Fibroblast of skin of back (primary cell): ENCODE measurements around the gene HSD17B2. TPM values are rescaled to one million over a fixed set of nuclear protein-coding genes. Genes with fewer than 3 reads are reported as not detected.
"Not testable (repeated sequence)": the region's sequence is repeated elsewhere in the genome, so short reads cannot be mapped to it uniquely, and the experiment has no call there.

Source experiments
- DNase-seq: peaks from one replicate; pipeline ENCODE4 v3.0.0-alpha.2; 2013
- polyA plus RNA-seq, 2 experiments: library from polyadenylated mRNA; unstranded; fragments of 120-200 nt; gene quantifications; one replicate each; pipeline ENCODE4 v1.2.1, GENCODE V29; 2013; ENCODE audit not compliant: insufficient read length in 2 of 2

HSD17B2 gene
- polyA plus RNA-seq (2013, experiment 1 of 2; ENCODE audit: insufficient read length), result not detected
- polyA plus RNA-seq (2013, experiment 2 of 2; ENCODE audit: insufficient read length), result not detected

DNA sequence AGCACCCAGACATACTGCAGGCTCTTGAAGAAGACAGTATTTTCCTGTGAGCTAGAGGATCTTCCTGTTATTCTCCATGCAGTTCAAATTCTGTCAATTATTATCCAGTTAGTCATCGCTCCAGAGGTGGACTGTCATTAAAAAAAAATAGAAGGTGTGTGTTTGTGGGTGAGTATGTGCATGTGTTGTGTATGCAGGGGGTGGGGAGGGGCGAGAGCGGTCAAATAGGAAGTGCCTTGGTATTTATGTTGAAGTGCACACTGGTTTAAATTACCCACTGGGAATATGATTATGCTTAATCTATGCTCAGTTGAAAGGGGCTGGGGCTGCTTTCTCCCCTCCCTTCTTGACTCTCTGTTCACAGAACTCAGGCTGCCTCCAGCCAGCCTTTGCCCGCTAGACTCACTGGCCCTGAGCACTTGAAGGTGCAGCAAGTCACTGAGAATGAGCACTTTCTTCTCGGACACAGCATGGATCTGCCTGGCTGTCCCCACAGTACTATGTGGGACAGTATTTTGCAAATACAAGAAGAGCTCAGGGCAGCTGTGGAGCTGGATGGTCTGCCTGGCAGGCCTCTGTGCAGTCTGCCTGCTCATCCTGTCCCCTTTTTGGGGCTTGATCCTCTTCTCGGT lies at the start of gene HSD17B2:
HSD17B2 (plus strand) TSS at position 273 of the 632 bp plus-strand sequence; CDS start at position 445, 172 bp downstream.
- DNase-seq, result peak; percentile 12

GRCh38 chr16:81987121-81987520 lies 47.9 kb upstream of the HSD17B2 start:
- no peak for DNase-seq

DNA sequence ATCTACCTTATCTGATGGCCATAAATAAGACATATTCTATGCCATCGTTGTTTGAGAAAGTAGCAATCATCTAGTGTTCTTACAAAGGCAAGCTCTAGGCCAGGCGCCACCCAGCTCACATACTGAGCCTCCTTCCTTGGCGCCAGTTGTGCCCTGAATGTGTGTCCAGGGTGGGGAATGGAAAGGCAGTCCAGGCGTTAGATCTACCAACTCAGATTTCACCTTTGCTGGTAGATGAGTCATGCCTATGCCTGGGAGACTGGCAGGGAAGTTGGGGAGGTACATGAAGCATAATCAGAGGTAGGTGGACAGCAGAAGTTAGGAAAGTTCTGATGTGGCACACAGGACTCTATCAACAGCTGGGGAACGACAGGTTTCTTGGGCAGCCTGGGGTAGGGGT lies 47.3 kb upstream of the HSD17B2 start:
- DNase-seq, result no peak

- DNase-seq, result no peak
Observed at GRCh38 chr16:81992859-81993258, 42.2 kb upstream of the HSD17B2 start.

GRCh38 chr16:81994485-81994884 lies 40.6 kb upstream of the HSD17B2 start:
- no peak for DNase-seq

DNA sequence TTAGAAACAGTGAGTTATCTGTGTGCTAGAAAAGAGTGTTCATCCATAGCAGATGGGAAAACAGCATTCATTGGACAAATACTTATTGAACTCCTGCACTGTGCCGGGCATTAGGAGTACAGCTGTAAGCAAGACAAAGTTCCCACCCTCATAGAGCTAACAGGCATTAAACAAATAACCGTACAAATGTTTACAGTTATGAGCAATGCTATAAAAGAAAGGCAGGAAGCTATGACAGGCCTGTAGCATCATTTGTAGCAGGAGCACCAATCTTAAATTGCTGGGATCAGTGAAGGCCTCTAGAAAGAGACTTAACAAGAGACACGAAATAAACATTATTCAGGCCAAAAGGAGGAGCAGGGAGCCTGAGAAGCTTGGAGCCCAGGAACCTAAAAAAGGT lies 39.4 kb upstream of the HSD17B2 start:
- no peak for DNase-seq

- DNase-seq, result peak; percentile 67
Observed at GRCh38 chr16:81996664-81997509, 38.2 kb upstream of the HSD17B2 start.

- DNase-seq, result peak; percentile 87
Observed at GRCh38 chr16:81997738-81998137, 37.3 kb upstream of the HSD17B2 start.

DNA sequence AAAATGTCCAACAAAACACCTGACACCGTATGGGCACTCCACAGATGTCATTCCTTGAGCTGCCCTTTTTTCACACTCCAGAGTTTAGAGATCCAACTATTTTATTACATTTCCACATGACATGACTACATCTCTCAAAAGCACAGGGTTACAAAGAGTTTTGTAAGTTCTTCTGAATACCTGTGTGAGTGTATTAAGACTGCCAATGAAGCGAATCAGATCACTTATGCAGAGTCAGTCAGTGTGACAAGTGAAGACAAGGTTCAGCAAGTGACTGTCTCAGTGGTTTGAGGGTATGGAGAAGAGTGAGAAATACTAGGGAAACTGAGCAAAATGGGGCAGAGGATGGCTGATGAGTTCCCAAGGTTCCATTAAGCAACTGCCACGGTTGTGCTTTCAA lies 32.2 kb upstream of the HSD17B2 start:
- no peak for DNase-seq

GRCh38 chr16:82004601-82005000 lies 30.5 kb upstream of the HSD17B2 start:
- no peak for DNase-seq

- DNase-seq, result no peak
Observed at GRCh38 chr16:82005027-82005830, 29.8 kb upstream of the HSD17B2 start.

GRCh38 chr16:82006036-82006435 lies 29.0 kb upstream of the HSD17B2 start:
- DNase-seq, result no peak

GRCh38 chr16:82007189-82007588 lies 27.9 kb upstream of the HSD17B2 start:
- no peak for DNase-seq

GRCh38 chr16:82008957-82009592 lies 26.0 kb upstream of the HSD17B2 start:
- DNase-seq, result no peak

DNA sequence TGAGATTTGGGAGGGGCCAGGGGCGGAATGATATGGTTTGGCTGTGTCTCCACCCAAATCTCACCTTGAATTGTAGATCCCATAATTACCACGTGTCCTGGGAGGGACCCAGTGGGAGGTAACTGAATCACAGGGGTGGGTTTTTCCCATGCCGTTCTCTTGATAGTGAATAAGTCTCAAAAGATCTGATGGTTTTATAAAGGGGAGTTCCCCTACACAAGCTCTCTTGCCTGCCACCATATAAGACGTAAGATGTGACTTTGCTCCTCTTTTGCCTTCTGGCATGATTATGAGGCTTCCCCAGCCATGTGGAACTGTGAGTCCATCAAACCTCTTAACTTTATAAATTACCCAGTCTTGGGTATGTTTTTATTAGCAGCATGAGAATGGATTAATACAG lies 25.3 kb upstream of the HSD17B2 start:
- DNase-seq, result not testable (repeated sequence)

DNA sequence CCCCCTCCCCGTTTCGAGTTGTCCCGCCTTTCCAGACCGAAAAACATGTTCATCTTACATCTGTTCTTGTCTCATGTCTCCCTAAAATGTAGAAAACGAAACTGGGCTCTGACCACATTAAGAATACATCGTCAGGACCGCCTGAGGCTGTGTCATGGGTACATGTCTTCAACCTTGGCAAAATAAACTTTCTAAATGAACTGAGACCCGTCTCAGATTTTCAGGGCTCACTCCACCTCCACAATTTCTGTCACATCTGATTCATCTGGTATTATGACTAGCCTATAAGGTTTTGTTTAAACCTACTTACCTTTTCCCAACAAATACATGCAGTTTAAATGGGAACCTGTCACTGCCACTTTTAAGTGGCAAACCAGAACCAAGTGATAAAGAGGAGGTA lies 24.4 kb upstream of the HSD17B2 start:
- DNase-seq, result no peak

DNA sequence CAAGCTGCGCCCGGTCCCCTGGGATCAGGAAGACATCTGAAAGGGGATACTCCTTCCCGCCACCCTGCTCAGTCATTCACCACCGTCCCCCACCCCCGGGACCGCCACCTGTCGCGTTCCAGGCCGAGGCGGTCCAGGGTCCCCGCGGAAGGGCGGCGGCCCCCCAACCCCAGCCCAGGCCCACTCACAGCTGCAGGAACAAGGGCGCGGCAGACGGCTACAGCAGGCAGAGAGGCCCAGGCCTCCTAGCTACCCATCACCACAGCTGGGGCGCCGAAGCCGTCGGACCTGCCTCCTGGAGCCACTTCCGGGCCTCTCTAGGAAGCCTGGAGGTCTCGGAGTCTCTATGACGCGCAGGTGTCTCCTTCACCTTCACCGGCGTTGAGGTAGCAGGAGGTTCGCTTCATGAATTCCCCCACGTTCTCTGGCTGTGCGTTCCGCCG lies 23.8 kb upstream of the HSD17B2 start, which contains the start of gene SDR42E1:
SDR42E1 (minus strand) TSS at position 272 of the 443 bp plus-strand sequence. CDS start 10,612 bp downstream, outside the sequence.
- no peak for DNase-seq

GRCh38 chr16:82013139-82013538 lies 21.9 kb upstream of the HSD17B2 start:
- DNase-seq, result no peak

DNA sequence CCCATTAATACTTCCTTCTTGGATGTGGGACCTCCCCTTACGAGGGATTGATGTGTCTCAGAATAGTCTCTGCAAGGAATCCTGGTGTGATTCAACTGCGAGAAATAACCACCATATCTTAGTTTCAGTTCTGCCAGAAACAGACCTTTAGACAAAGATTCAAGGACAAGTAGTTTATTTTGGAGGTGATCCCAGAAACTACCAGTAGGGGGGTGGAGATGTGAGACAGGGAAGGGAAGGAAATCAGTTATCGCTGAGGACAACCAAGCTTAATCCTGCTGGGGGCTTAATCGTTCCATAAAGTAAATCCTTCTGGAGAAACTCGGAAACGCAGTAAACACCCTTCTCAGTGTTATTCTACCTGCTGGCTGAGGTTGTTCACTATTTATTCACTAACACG lies 18.8 kb upstream of the HSD17B2 start:
- peak; percentile 47 for DNase-seq

DNA sequence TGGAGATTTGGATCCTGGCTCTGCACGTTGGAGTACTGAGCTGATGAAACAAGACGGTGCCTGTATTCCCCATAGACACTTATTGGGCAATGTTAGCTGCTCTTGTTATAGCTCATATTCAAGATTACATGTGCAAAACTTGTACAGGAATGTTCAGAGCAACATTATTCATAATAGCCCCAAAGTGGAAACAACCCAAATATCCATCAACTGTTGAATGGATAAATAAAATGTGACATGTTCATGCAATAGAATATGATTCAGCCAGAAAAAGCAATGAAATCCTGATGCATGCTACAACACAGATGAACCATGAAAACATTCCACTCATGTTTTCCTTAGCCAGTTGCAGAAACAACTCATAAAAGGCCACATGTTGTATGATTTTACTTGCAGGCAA lies 18.1 kb upstream of the HSD17B2 start:
- peak; percentile 32 for DNase-seq

- DNase-seq, result no peak
Observed at GRCh38 chr16:82017911-82018568, 17.0 kb upstream of the HSD17B2 start.

DNA sequence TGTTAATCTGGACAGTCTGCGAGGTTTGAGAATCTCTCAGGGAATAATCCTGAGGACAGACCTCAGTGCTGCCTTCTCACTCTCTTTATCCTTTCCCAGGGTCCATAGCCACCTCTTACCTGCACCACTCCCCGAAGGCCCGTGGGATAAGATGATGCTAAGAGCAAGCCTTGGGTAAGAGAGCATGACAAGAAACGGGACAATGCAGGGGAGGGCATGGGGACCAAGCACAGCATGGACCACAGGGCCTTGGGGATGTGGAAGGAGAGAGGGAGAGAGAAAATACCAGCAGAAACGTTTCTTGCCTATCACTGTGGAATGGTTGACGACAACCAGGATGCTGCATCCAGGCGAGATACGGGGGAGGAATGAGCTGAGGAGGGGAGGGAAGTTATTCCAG lies 15.5 kb upstream of the HSD17B2 start:
- DNase-seq, result no peak
